Thyroid gland (tissue), 4 donors: ENCODE measurements around the gene CCDC138.
"Not testable (repeated sequence)": the region's sequence is repeated elsewhere in the genome, so short reads cannot be mapped to it uniquely, and the experiment has no call there.

Experiments
- CTCF ChIP-seq, 6 experiments: fragments of 200-600 bp in 3 of 6; fragments of 450-650 bp in 3 of 6; sonication (generic) in 3 of 6; IDR thresholded peaks; one replicate each; pipeline ENCODE4 v1.5.1; 2016 to 2019; ENCODE audit warnings: antibody characterized with exemption in 6 of 6, mild to moderate bottlenecking in 2 of 6, inconsistent platforms in 1 of 6, moderate library complexity in 1 of 6
- POLR2A ChIP-seq, 2 donors: fragments of 450-650 bp; IDR thresholded peaks; one replicate each; pipeline ENCODE4 v1.6.1; 2017; ENCODE audit warnings: antibody characterized with exemption in 2 of 2, mild to moderate bottlenecking in 2 of 2, moderate library complexity in 1 of 2

GRCh38 chr2:108757973-108758372, 28.6 kb upstream of the CCDC138 start:
- not testable (repeated sequence) for TF ChIP-seq CTCF, POLR2A (IDR thresholded peaks at IDR 0.05)
